Left lung (tissue), 10 donors: ENCODE results near the gene PAQR6. TPM values are rescaled to one million over a fixed set of nuclear protein-coding genes. Genes with fewer than 3 reads are reported as not detected.

Source experiments
- ATAC-seq: fragments of 200-7000 bp; cut with Tn5 transposase; one replicate; pipeline ENCODE4 v1.9.1; 2020; ENCODE audit warnings: moderate library complexity
- DNase-seq, 4 donors: peaks; one replicate each; pipeline ENCODE4 v3.0.0-alpha.2; 2013 to 2020
- H3K27ac ChIP-seq, 2 donors: fragments of 200-600 bp; sonication (generic) in 1 of 2; one replicate each; pipeline versions ENCODE4 v1.5.0 to v1.8.0; 2020 to 2021
- H3K27me3 ChIP-seq, 2 donors: fragments of 200-600 bp; sonication (generic) in 1 of 2; one replicate each; pipeline versions ENCODE4 v1.5.0 to v1.8.0; 2020 to 2021
- H3K36me3 ChIP-seq, 2 donors: fragments of 200-600 bp; sonication (generic) in 1 of 2; one replicate each; pipeline versions ENCODE4 v1.5.0 to v1.8.0; 2020 to 2021
- H3K4me1 ChIP-seq, 2 donors: fragments of 200-600 bp; one replicate each; pipeline ENCODE4 v1.8.0; 2021
- H3K4me3 ChIP-seq, 2 donors: fragments of 200-600 bp; sonication (generic) in 1 of 2; one replicate each; pipeline versions ENCODE4 v1.5.0 to v1.8.0; 2020 to 2021; ENCODE audit warnings: mild to moderate bottlenecking in 1 of 2
- H3K9me3 ChIP-seq, 2 donors: fragments of 200-600 bp; sonication (generic) in 1 of 2; one replicate each; pipeline versions ENCODE4 v1.5.0 to v1.8.0; 2020 to 2021
- intact Hi-C, 2 donors: fragments of 100-400 bp; cut with DNase I; formaldehyde crosslinking; loops; one replicate each; pipeline versions ENCODE4 v1.11.2 to v1.14.2; 2022
- polyA plus RNA-seq, 6 donors: library from polyadenylated mRNA; unstranded; fragments of 120-200 nt; gene quantifications; one replicate each; pipeline ENCODE4 v1.2.1, GENCODE V29; 2013; ENCODE audit not compliant: insufficient read length in 6 of 6
- total RNA-seq, 2 donors: library from RNA; stranded (reverse); fragmentation: NEBNext Ultra II Directional; extraction: Animal tissue kit (Norgen Biotek cat#: 25700); gene quantifications; one replicate each; pipeline ENCODE4 v1.2.1, GENCODE V29; 2021
- TF ChIP-seq, protein P1 (sequence below), 2 donors: fragments of 200-600 bp; sonication (generic) in 1 of 2; IDR thresholded peaks; one replicate each; pipeline versions ENCODE4 v1.5.0 to v1.8.0; 2021; ENCODE audit warnings: antibody characterized with exemption in 2 of 2
- donor health status: DM: no; HTN: yes; CAD: no.
- donor health status: DM: no; HTN: no; CAD: no.

Gene PAQR6
- total and polyA plus RNA-seq, 8 donors, result 1.4 to 4.0 (median 3.0) TPM

- Histone ChIP-seq H3K36me3 (peaks cover 0 to 24% of the 10 kb centered on the region in 2 donors), H3K4me3 (peak overlapping the region; percentile 92 to 95), H3K27me3 (no peaks in the 10 kb centered on the region), H3K9me3 (no peaks in the 10 kb centered on the region), H3K4me1 (peaks cover 5 to 61% of the 10 kb centered on the region in 2 donors), H3K27ac (peak overlapping the region in 1 of 2 donors; percentile 89)
- TF ChIP-seq, protein P1, sequence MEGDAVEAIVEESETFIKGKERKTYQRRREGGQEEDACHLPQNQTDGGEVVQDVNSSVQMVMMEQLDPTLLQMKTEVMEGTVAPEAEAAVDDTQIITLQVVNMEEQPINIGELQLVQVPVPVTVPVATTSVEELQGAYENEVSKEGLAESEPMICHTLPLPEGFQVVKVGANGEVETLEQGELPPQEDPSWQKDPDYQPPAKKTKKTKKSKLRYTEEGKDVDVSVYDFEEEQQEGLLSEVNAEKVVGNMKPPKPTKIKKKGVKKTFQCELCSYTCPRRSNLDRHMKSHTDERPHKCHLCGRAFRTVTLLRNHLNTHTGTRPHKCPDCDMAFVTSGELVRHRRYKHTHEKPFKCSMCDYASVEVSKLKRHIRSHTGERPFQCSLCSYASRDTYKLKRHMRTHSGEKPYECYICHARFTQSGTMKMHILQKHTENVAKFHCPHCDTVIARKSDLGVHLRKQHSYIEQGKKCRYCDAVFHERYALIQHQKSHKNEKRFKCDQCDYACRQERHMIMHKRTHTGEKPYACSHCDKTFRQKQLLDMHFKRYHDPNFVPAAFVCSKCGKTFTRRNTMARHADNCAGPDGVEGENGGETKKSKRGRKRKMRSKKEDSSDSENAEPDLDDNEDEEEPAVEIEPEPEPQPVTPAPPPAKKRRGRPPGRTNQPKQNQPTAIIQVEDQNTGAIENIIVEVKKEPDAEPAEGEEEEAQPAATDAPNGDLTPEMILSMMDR (IDR thresholded peaks at IDR 0.05), result no peak
- ATAC-seq (no peak), DNase-seq (no peak)
- intact Hi-C loops, result no loop called here
Measured at GRCh38 chr1:156194300-156194652, 53.6 kb downstream of the PAQR6 start.

GRCh38 chr1:156193488-156194299 lies 54.2 kb downstream of the PAQR6 start, which contains the start of gene SLC25A44:
Gene SLC25A44 (plus strand): TSS chr1:156194104. CDS start chr1:156199848, 5,744 bp downstream.
- peak; percentile 98 for ATAC-seq
- Histone ChIP-seq H3K9me3 (no peaks in the 10 kb centered on the region), H3K4me1 (peaks cover 5 to 56% of the 10 kb centered on the region in 2 donors), H3K36me3 (peaks cover 0 to 18% of the 10 kb centered on the region in 2 donors), H3K4me3 (peak within 1 kb of the TSS; percentile 92 to 95), H3K27ac (peak within 1 kb of the TSS; percentile 84 to 89), H3K27me3 (no peaks in the 10 kb centered on the region)
- TF ChIP-seq, protein P1 (IDR thresholded peaks at IDR 0.05), result peak; percentile 48 to 69
- intact Hi-C loops, result no loop called here
- peak; percentile 93 to 99 (median 98) for DNase-seq

Other genes starting within 250 kb of the PAQR6 start
- 100 to 1,000 TPM; 284 to 296 TPM for gene SSR2, start 227.1 kb downstream of the PAQR6 start, total RNA-seq
- gene SSR2, start 227.1 kb downstream of the PAQR6 start, polyA plus RNA-seq, result 100 to 1,000 TPM; 489 to 529 (median 519) TPM
- gene UBQLN4, start 194.3 kb downstream of the PAQR6 start, total RNA-seq, result 10 to 100 TPM; 28.7 to 35.9 TPM
- gene UBQLN4, start 194.3 kb downstream of the PAQR6 start, polyA plus RNA-seq, result 10 to 100 TPM; 60.8 to 71.8 (median 62.5) TPM
- gene LAMTOR2, start 193.3 kb downstream of the PAQR6 start, total RNA-seq, result 10 to 100 TPM; 65.4 to 71.0 TPM
- gene LAMTOR2, start 193.3 kb downstream of the PAQR6 start, polyA plus RNA-seq, result 10 to 100 TPM; 39.0 to 49.7 (median 47.4) TPM
- 100 to 1,000 TPM in 1 of 2 donors, 10 to 100 TPM in 1; 59.4 to 148 TPM for gene RAB25, start 186.9 kb downstream of the PAQR6 start, total RNA-seq
- gene RAB25, start 186.9 kb downstream of the PAQR6 start, polyA plus RNA-seq, result 10 to 100 TPM; 57.6 to 69.8 (median 66.4) TPM
- gene MEX3A, start 165.6 kb downstream of the PAQR6 start, total RNA-seq, result 1 to 10 TPM in 1 of 2 donors, under 1 TPM in 1; 0.86 to 3.6 TPM
- 10 to 100 TPM; 43.2 to 59.0 (median 51.2) TPM for gene MEX3A, start 165.6 kb downstream of the PAQR6 start, polyA plus RNA-seq
- 100 to 1,000 TPM; 425 to 437 TPM for gene LMNA, start 133.3 kb downstream of the PAQR6 start, total RNA-seq
- gene LMNA, start 133.3 kb downstream of the PAQR6 start, polyA plus RNA-seq, result 100 to 1,000 TPM in 3 of 6 donors, 10 to 100 TPM in 3; 73.5 to 120 (median 96.6) TPM
- gene SEMA4A, start 94.5 kb downstream of the PAQR6 start, total RNA-seq, result 10 to 100 TPM; 25.4 to 41.3 TPM
- 10 to 100 TPM; 18.3 to 27.0 (median 24.6) TPM for gene SEMA4A, start 94.5 kb downstream of the PAQR6 start, polyA plus RNA-seq
- gene SLC25A44, start 54.0 kb downstream of the PAQR6 start, total RNA-seq, result 10 to 100 TPM; 19.2 to 29.1 TPM
- 10 to 100 TPM; 14.3 to 19.9 (median 18.5) TPM for gene SLC25A44, start 54.0 kb downstream of the PAQR6 start, polyA plus RNA-seq
- 10 to 100 TPM; 40.1 to 49.6 TPM for gene PMF1, start 35.0 kb downstream of the PAQR6 start, total RNA-seq
- 10 to 100 TPM; 77.1 to 91.5 (median 79.2) TPM for gene PMF1, start 35.0 kb downstream of the PAQR6 start, polyA plus RNA-seq
- gene BGLAP, start 5.9 kb downstream of the PAQR6 start, total RNA-seq, result 1 to 10 TPM in 1 of 2 donors, under 1 TPM in 1; 0.99 to 1.0 TPM
- 10 to 100 TPM in 1 of 6 donors, 1 to 10 TPM in 5; 2.9 to 10.3 (median 6.5) TPM for gene BGLAP, start 5.9 kb downstream of the PAQR6 start, polyA plus RNA-seq
- gene SMG5, start 34.8 kb upstream of the PAQR6 start, total RNA-seq, result 10 to 100 TPM; 69.1 to 71.1 TPM
- gene SMG5, start 34.8 kb upstream of the PAQR6 start, polyA plus RNA-seq, result 10 to 100 TPM; 49.5 to 59.4 (median 54.5) TPM
- gene TMEM79, start 36.3 kb upstream of the PAQR6 start, total RNA-seq, result 1 to 10 TPM; 3.5 to 4.0 TPM
- gene TMEM79, start 36.3 kb upstream of the PAQR6 start, polyA plus RNA-seq, result 10 to 100 TPM in 1 of 6 donors, 1 to 10 TPM in 5; 8.2 to 10.3 (median 9.2) TPM
- 100 to 1,000 TPM in 1 of 2 donors, 10 to 100 TPM in 1; 75.8 to 101 TPM for gene GLMP, start 47.6 kb upstream of the PAQR6 start, total RNA-seq
- 10 to 100 TPM; 37.5 to 41.4 (median 39.5) TPM for gene GLMP, start 47.6 kb upstream of the PAQR6 start, polyA plus RNA-seq
- gene VHLL, start 51.3 kb upstream of the PAQR6 start, total RNA-seq, result not detected
- gene VHLL, start 51.3 kb upstream of the PAQR6 start, polyA plus RNA-seq, result not detected
- gene CCT3, start 90.2 kb upstream of the PAQR6 start, total RNA-seq, result 100 to 1,000 TPM; 166 to 183 TPM
- gene CCT3, start 90.2 kb upstream of the PAQR6 start, polyA plus RNA-seq, result 100 to 1,000 TPM; 256 to 318 (median 281) TPM
- not detected for gene TSACC, start 90.5 kb upstream of the PAQR6 start, total RNA-seq
- gene TSACC, start 90.5 kb upstream of the PAQR6 start, polyA plus RNA-seq, result 1 to 10 TPM in 1 of 6 donors, under 1 TPM in 5; 0.68 to 1.4 (median 0.84) TPM
- gene RHBG, start 121.2 kb upstream of the PAQR6 start, total RNA-seq, result not detected
- 1 to 10 TPM; 2.2 to 4.9 (median 3.5) TPM for gene RHBG, start 121.2 kb upstream of the PAQR6 start, polyA plus RNA-seq